GM21390 (cell line): ENCODE measurements around the gene STK24.

Experiments used
- ATAC-seq: cut with Tn5 transposase; IDR thresholded peaks from one replicate; pipeline ENCODE4 v1.9.1; 2021; ENCODE audit not compliant: unreplicated experiment

Gene STK24

DNA sequence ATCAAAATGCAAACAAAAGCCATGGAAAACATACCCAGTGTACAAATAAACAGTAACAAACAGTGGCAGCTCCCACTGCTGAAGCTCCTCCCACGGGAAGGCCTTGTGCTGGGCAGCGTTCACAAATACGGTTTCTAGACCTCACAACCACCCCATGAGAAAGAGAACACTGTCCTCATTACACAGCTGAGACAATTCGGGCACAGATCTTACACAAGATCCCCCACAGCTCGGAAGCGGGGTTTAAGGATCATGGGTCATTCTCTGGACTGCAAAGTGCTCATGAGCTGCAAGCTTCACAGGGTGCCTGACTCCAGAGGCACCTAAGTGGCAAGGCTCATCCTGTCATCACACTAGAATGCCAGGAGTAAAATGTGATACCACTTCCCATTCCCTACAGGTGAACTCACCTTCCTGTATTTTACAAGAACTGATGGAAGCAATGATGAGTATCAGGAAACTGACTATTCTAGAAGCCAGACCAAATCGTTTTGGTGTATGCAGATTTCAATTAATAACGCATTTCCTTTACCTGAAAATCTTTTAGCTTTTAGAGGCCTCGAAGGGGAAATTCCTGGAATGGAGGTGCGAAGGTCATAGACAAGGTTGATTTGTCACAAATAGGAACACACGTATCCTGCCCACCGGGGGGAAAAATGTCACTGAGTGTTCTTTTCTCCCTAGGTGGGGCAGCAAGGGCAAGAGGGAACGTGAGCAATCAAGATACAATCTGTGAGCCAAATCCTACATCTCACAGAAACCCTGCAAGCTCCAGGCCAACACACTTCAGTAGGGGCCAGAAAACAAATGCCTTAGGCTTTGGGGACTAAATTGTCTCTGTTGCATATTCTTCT lies 41.2 kb downstream of the STK24 start:
- ATAC-seq = no peak

DNA sequence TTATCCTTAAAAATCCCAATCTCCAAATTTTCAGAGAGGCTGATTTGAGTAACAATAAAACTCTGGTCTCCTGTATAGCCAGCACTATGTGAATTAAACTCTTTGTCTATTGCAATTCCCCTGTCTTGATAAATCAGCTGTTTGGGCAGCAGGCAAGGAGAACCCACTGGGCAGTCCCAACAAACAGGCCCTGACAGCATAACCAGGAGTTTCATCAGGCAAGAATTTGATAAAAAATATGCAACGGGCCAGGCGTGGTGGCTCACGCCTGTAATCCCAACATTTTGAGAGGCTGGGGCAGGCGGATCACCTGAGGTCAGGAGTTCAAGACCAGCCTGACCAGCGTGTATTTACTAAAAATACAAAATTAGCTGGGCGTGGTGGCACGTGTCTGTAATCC lies 42.1 kb downstream of the STK24 start:
- no peak for ATAC-seq

DNA sequence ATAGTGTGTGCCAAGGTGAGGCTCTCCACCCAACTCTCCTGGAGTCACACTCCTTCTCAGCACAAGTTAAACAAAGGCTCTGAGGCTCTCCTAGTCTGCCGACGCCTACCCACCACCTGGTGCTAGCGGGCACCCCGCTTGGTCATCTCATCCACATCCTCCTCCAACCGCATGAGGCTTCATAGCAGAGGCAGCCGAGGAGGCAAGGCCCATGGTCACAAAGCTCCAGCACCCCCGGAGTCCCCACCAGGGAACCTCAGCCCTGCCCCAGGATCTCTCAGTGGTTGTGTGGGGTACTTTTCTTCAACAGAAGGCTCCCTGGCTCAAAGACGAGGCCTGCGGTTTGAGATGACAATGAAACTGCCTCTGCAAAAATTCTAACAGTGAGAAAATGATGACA lies 43.0 kb downstream of the STK24 start:
- no peak for ATAC-seq

DNA sequence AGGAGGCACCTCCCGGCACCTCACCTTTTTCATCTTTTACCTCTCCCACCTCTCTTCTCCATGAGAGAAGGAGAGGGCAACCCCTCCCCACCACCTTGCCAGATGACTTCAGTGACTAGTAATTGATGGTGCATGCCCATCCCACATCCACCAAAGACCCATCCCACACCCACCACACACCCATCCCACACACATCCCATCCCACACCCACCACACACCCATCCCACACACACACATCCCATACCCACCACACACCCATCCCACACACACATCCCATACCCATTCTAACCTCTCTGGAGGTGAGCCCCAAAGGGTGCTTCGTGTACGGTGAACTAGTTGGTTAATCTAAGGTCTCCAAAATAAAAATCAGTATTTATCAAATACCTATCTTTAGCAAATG lies 44.7 kb downstream of the STK24 start:
- ATAC-seq = no peak

DNA sequence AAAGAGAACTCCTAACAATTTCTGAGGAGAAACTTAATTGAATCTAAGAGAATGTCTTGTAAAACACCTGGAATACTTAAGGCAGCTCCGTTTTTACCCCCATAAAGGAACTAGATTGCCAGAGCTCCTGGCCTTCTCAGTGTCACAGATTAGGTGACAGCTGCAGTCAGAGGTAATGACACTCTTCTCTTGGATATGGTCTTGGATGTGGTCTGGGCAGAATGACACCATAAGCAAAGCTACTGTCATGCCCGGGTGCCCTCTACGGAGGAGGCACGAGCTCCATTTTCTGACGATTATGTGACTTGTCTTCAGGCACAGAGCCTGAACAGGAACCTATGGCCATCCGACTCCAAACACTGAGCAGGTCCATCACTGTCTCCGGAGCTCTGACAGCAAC lies 46.7 kb downstream of the STK24 start:
- no peak for ATAC-seq

DNA sequence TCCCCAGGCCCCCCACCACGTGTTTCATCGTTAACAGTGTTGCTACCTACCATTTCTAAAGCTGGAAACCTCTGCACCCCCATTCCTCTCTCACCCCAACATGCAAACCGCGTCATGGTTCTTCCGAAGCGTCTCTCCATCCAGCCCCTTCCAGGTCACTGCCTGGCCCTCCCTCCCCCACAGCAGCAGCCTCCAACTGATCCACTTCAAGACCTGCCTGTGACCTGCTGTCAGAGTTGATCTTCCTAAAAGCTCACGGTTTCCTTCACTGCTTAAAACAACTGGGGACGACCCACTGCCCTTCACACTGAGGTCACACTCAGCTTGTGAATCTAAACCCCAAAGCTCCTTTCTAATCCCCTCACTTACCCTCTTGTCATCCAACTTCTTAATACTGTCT lies 47.7 kb downstream of the STK24 start:
- ATAC-seq = no peak

DNA sequence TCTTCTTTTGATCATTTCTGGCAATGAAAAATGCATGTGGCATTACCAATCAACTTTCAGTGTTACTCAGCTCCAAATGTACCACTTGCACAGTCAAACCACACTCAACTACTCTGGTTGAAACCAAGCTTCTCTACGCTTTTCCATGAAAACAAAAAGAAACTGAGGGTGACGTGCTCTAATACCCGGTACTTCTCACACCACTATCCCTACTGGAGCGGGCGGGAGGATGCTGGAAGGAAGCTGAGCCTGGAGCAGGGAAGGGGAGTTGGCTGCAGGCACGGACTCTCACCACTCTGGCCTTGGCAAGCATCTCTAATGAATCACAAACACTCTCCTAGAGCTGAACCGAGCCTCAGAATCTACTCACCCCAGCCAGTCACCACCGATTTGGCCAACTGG lies 48.2 kb downstream of the STK24 start:
- no peak for ATAC-seq

DNA sequence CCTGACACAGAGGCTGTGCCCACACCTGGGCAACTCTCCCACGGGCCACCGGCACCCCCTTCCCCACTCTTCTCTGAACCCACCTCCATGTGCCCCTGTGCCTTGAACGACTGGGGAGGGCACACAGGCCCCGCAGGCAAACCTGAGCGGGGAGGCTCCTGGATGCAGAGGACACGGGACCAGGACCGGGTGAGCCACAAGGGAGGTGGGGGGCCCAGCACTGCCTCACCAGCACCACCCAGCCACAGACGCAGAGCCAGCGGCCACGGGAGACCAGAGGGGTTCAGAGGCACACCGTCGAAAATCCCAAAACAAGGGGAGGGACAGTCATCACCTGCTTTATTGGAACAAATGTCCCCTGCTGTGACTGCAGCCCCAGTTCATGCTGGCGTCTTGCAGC lies 49.4 kb downstream of the STK24 start:
- no peak for ATAC-seq

DNA sequence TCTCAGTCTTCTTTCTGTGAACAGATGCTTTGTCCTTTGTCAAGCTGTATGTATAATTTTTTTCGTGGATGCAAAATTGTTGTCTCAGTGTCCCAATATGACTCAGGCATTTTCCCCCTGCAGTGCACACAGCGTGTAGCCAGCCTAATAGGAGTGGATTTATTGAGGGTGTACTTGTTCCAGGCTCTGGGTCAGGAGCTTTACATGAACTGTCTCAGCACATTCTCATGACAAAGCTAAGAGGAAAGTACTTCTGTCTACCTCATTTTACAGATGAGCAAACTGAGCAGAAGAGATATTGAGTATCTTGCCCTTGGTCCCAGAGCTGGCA lies 50.8 kb downstream of the STK24 start:
- ATAC-seq = peak; percentile 27

DNA sequence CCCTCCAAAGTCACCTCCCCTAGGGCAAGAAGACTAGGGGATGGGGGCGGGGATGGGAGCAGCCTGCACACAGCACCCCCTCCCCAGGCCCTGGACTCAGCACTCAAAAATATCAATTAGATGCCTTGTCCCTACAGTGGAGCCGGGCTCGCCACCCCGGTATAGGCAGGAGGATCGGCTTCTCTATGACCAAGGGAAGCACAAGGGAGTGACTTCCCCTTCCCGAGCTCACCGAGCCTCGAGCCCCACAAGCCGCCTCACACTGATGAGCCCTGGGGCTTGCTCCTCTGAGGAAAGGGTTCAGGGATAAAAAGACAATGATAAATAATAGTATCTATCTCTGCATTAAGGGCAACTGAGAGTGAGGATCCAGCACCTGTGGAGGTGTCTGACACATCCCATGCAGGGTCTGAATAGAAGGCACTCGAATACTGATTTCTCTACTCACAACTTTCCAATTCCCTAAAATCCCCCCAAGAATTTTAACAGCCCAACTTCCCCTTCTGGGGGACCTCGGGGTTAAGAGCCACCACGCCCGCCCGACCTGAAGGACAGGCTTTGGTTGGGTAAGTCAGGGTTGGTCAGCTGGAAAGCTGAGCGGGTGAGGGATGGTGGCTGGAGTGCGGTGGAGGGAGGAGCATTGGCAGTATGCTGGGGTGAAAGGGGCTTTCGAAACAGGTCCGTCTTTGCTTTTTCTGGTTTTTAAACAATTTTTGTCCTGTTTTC lies 51.3 kb downstream of the STK24 start:
- peak; percentile 34 for ATAC-seq

DNA sequence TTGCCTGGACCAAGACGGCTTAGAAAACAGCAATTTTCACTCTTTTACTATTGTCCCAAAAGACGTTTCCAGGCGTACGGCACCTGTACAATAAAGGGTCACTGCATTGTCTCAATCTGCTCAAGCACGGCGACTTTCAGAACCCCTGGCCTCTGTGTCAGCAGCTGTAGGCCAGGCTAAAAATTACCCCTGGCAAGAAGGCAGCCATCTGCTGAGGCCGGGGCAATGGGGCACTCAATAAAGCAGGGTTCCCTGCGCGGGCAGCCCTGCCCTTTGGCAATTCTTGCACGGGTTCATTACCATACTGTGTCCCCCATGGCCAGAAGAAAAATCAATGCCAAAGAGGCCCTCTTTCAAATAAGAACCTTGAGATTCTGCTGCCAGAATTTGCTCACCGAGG lies 52.1 kb downstream of the STK24 start:
- no peak for ATAC-seq

DNA sequence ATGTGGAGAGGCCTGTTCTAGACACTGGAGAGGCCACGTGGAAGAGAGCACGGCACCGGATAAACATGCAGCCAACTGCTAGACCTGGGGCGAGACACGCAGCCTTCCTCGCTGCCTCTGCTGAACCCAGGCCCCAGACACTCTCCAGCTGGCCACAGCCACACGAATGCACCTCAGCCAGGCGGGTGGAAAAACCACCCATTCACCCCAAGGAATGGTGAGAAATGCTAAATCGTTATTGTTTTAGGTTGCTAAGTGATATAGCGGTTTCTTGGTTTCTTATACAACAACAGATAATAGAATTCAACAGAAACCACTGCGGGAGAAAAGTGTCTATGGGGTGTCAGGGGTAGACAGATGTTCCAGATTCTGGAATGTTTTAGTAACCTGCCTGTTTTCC lies 52.5 kb downstream of the STK24 start:
- ATAC-seq = no peak

DNA sequence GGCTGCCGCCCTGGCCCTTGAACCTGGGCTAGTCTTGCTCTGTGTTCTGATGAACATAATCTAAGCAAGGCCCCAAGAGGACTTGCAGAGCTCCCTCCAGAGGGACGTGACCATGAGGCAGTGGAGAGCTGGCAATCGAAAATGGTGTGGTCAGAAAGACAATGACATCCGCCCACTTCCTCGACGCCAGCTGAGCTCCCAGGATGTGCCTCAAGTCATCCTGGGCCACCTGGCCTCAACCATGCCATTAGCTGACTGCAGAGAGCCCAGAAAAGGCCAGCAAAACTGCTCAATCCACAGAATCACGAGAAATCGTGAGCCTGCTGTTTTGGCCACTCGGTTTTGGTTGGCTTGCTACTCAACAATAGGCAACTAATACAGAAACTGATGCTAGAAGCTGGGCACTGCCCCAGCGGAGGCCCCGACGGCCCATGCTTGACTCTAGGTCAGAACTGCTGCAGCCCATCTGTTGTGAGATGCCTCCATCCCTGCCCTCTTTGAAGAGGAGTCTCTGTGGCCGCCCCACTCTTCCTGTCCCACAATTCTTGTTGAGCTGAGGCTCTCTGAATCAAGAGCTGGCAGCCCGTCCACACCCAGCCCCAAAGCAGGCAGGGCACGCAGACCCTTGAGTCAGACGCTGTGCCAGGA lies 53.3 kb downstream of the STK24 start:
- peak; percentile 46 for ATAC-seq

DNA sequence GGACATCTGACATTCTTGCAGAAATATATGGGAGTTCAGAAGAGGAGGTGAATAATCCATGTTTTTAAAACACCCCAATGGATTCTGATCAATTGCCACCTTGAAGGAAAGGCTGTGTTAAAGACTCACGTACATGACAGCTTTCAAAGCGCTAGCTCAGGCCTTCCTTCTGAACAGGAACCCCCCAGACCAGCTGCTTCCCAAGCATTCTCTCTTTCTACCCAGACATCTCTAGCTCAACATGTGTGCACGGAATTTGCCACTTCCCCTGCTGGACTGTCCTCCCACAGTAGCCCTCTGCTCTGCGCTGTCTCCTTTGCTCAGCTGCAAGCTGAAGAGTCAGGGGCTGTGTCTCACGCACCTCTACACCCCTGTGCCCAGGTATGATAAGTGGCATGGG lies 54.5 kb downstream of the STK24 start:
- ATAC-seq = no peak

DNA sequence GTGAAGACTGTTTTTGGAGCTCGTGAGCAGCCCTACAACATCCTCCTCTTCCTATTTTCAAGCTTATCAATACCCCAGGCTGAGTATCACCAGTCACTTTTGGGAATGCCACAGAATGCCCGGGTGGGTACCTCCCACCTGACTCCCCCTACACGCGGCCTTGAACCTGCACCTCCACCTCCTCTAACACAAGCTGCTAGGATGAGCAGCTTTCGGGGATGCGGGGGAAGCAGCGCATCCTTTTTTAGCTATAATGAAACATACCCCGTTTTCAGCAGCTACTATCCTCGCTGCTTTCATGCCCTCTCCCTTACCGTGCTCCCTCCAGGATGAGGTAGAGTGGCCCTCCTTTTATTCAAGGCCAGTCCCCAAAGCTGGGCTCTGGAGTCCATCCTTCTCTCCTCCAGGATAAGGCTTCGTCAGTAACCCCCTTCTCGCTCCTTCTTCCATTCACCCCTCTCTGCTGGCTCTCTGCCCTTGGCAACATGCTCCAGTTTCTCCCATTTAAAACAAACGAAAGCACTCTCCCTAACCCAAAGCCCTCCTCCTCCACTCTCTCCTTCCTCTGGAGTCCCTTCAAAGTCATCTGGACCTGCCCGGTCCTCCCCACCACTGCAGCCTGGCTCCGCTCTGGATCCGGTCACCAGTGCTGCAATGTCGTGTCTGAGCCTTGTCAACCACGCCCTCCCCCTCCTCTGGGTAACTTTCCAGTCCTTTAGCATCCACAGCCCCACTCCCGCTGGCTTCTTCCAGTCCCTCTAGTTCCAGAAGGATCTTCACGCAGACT lies 55.3 kb downstream of the STK24 start:
- ATAC-seq = no peak

DNA sequence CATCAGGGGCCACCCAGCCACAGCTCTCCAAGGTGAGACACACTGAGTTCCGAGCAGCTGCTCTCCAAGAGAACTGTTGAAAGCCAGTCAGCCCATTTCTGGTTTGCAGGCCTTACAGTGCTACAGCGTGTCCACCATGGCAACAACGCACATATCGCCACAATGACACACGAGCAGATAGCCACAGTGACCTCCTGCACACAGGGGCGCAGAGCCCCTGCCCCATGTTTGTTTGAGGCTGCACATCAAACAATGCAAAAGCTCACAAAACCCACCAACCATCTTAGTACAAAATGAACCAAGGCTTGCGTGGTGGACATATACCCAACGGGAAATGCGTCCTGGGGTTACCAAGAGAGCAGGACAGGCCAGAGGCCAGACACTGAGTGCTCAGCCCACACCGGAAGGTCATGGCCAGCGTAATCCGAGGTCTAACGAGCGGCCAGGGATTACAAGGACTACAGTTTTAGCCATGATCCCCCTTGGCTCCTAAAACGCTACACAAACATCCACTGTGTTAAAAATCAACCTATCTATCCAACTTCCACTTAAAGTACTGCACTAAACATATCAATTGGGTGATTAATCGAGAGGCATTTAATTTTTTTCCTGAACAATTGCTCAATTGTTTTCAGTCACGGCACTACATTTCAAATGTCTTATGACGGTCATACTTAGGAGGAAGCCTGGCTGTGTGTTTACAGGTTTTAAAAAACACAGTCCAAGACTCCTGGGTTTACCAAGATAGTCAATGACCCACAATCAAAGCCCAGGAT lies 56.0 kb downstream of the STK24 start:
- ATAC-seq = no peak

DNA sequence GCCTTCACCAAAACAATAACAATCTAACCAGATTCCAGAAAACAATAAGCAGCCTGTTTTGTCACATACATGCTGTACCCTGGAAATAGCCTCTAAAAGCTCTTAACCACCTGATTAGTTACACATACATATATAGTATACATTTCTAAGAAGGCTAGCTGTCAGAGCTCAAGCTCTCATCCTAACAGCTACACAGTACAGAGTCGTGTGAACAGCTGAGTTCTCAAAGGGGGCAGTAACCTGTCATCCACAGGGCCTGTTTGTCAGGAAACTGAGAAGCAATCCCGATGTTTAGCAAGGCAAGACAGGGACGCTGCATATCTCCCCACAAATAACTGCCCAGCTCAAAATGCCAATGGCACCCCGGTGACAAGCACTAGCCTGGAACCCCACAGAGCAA lies 56.9 kb downstream of the STK24 start:
- ATAC-seq = no peak

DNA sequence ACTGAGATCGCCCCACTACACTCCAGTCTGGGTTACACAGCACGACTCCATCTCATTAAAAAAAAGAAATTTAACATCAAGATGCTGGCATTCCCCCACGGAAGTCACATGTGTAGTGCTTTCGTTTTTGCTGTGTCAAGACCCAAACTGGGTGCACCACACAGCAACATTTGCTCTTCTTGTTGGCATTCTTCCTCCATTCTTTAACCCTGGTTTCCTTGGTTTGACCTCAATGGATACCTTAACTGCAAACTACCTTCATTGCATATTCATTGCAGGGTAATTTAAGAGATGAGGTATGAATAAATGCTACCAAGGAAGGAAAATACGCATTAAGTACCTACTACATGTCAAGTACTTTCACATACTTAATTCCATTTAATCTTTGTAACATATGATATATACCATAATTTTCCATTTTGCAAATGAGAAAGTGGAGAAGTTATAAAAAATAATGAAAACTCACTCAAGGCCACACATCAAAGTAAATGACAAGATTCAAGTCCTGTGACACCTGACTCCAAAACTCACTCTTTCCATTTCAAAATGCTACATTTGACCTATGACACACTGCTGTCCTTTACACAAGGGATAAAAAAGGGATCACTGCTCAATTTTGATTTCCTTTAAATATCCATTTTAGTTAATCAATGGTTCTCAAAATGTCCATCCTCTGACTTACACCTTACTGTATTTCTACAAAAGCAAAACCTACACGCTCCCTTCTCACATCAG lies 59.2 kb downstream of the STK24 start:
- no peak for ATAC-seq

DNA sequence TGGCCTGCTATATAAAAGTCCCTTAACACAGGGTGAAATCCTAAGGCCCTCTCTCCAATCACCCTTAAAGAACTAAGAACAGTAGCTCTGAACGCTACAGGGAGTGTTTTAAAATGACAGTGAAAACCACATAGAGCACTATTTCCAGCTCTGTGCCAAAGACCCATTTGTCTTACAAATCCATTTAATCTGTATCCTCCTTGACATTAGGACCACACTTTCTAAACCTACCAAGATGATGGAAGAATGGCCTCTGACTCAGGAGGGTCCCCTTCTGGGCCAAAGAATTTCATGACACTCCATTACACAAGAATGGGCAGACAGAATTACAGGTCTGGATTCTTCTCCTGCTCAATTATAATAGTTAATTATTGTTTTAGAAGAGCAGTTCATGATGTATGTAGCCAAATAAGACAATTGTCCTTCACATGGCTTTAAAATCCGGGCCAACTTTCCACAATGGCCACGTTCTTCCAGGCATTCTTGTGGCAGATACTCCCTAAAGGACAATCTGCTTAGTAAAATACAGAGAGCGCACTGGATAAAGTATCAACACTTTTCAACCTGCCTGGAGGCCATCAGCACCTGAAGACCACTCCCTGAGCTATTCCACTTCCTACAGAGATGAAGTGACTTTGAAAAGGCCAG lies 61.0 kb downstream of the STK24 start:
- peak; percentile 18 for ATAC-seq
